Pancreas (tissue), 10 donors: ENCODE results near the gene FANCG. TPM values are rescaled to one million over a fixed set of nuclear protein-coding genes. Genes with fewer than 3 reads are reported as not detected.

ENCODE experiments used
- ATAC-seq, 4 donors: fragments of 200-7000 bp; cut with Tn5 transposase; one replicate each; pipeline versions ENCODE4 v1.8.0 to v1.9.1; 2020; ENCODE audit warnings: mild to moderate bottlenecking in 4 of 4, moderate library complexity in 4 of 4
- DNase-seq, 6 donors: peaks; one replicate each; pipeline ENCODE4 v3.0.0-alpha.2; 2020
- FAIRE-seq: peaks from 2 replicates; lab custom pipeline; 2012; peaks lifted over from hg19 to GRCh38; lab: Jason Lieb, UNC
- H3K27ac ChIP-seq, 4 donors: fragments of 200-600 bp; sonication (generic); 1 replicate in 3 of 4; 2 replicates in 1 of 4; pipeline versions ENCODE4 v1.5.0 to v1.8.0; 2020
- H3K27me3 ChIP-seq, 4 donors: fragments of 200-600 bp; one replicate each; pipeline ENCODE4 v1.8.0; 2021
- H3K36me3 ChIP-seq, 3 donors: fragments of 200-600 bp; sonication (generic) in 1 of 3; one replicate each; pipeline versions ENCODE4 v1.5.0 to v1.8.0; 2020 to 2021
- H3K4me1 ChIP-seq, 3 donors: fragments of 200-600 bp; one replicate each; pipeline ENCODE4 v1.8.0; 2021
- H3K4me3 ChIP-seq, 4 donors: fragments of 200-600 bp; sonication (generic) in 2 of 4; one replicate each; pipeline versions ENCODE4 v1.5.0 to v1.8.0; 2020 to 2021
- H3K9me3 ChIP-seq, 4 donors: fragments of 200-600 bp; one replicate each; pipeline ENCODE4 v1.8.0; 2021
- WGBS, 2 donors: extraction: QIAGEN DNeasy Blood & Tissue Kit; methylation state at CpG; one replicate each; pipeline ENCODE4 v1.1.7; 2013; 5-methylcytosine and 5-hydroxymethylcytosine counted together
- intact Hi-C, 3 donors: fragments of 100-400 bp; cut with DNase I; formaldehyde crosslinking; loops; one replicate each; pipeline versions ENCODE4 v1.11.1 to v1.14.2; 2022
- polyA plus RNA-seq, 2 donors: library from polyadenylated mRNA; stranded (reverse); fragments of 200-250 nt; gene quantifications; one replicate each; pipeline ENCODE4 v1.2.3, GENCODE V29; 2013
- total RNA-seq, 6 donors: library from RNA; stranded (reverse); fragmentation: NEBNext Ultra II Directional in 4 of 6; extraction: Animal tissue kit (Norgen Biotek cat#: 25700) in 4 of 6; gene quantifications; one replicate each; pipeline versions ENCODE4 v1.2.1 to v1.2.4, GENCODE V29; 2021 to 2023
- TF ChIP-seq, protein P1 (sequence below), 4 donors: fragments of 200-600 bp; sonication (generic) in 3 of 4; IDR thresholded peaks; one replicate each; pipeline versions ENCODE4 v1.5.0 to v1.8.0; 2021; ENCODE audit warnings: antibody characterized with exemption in 4 of 4
- donor health status: healthy with polysubstance abuse.
- donor health status: DM: no; HTN: no; CAD: no; lungs with moderate emphysema.
- donor health status: DM: no; HTN: no; CAD: no.
- donor health status: control.
- donor health status: control.
- donor health status: Bipolar disorder and iron deficiency.
- donor health status: DM: yes; HTN: yes; CAD: no.
- donor health status: DM: no; HTN: no; CAD: no.
- donor health status: DM: no; HTN: no; CAD: no.
- donor health status: DM: yes; HTN: yes; CAD: no.

FANCG gene
- total and polyA plus RNA-seq, 8 donors = 7.5 to 31.1 (median 12.5) TPM

GRCh38 chr9:35076848-35077247 is 2.9 kb downstream of the FANCG start:
- no peak for FAIRE-seq

DNA sequence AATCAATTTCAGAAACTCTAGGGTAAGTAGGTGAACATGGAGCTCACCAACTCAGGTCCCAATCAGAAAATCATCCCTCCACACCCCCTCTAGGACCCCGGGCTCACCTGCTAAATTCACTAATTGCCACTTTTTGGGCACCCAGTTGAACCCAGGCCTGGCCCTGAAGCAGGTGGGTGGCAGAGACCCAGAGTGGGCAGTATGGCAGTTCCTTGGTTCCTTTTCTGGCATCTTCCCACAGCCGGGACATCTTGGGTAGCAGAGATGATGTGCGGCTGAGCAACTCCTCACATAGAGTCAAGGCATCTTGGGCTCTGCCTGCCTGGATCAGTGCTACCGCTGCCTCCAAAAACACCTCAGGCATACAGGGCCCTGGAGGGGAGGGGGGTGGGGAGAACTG is 4.4 kb downstream of the FANCG start:
- WGBS, 2 donors = 98 to 100% methylated on average over 4 of the region's 4 CpGs
- H3K27me3 ChIP-seq = no peaks in the 10 kb centered on the region
- ATAC-seq (no peak), FAIRE-seq (no peak), DNase-seq (no peak)
- no peak overlapping the region for H3K4me3 ChIP-seq
- no peaks in the 10 kb centered on the region for H3K9me3 ChIP-seq
- H3K36me3 ChIP-seq = no peaks in the 10 kb centered on the region
- intact Hi-C loops = no loop called here
- no peak overlapping the region for H3K27ac ChIP-seq
- TF ChIP-seq, protein P1, sequence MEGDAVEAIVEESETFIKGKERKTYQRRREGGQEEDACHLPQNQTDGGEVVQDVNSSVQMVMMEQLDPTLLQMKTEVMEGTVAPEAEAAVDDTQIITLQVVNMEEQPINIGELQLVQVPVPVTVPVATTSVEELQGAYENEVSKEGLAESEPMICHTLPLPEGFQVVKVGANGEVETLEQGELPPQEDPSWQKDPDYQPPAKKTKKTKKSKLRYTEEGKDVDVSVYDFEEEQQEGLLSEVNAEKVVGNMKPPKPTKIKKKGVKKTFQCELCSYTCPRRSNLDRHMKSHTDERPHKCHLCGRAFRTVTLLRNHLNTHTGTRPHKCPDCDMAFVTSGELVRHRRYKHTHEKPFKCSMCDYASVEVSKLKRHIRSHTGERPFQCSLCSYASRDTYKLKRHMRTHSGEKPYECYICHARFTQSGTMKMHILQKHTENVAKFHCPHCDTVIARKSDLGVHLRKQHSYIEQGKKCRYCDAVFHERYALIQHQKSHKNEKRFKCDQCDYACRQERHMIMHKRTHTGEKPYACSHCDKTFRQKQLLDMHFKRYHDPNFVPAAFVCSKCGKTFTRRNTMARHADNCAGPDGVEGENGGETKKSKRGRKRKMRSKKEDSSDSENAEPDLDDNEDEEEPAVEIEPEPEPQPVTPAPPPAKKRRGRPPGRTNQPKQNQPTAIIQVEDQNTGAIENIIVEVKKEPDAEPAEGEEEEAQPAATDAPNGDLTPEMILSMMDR (IDR thresholded peaks at IDR 0.05) = no peak
- peaks cover 5 to 14% (median 12%) of the 10 kb centered on the region in 3 donors for H3K4me1 ChIP-seq

More at GRCh38 chr9:35076848-35077247, 2.9 kb downstream of the FANCG start:
- intact Hi-C loops = no loop called here
- no peaks in the 10 kb centered on the region for H3K36me3 ChIP-seq
- TF ChIP-seq, protein P1 (IDR thresholded peaks at IDR 0.05) = no peak
- no peak for ATAC-seq
- peaks cover 0 to 11% (median 6%) of the 10 kb centered on the region in 3 donors for H3K4me1 ChIP-seq
- no peak overlapping the region for H3K27ac ChIP-seq
- WGBS, 2 donors = 85 to 93% methylated on average over 4 of the region's 4 CpGs
- H3K27me3 ChIP-seq = no peaks in the 10 kb centered on the region
- DNase-seq = no peak
- H3K9me3 ChIP-seq = no peaks in the 10 kb centered on the region
- H3K4me3 ChIP-seq = no peak overlapping the region

DNA sequence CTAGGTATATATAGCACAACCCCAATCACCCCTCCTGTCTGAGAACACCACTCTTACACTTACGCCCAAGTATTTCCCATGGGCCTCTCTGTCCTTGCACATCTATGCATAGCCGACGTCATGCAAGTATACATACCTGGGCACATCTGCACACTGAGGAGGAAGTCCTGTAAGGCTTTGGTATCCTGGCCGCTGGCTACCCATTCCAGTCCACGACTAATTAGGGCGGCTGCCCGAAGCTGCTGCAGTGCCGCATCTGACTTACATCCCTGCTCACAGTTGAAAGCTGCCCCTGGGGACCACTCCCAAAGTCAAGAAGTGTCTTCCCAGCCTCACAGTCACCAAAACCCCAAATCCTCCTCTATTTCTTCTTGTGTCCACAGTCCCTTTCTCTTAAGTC is 5.0 kb downstream of the FANCG start:
- intact Hi-C loops = no loop called here
- Histone ChIP-seq H3K9me3 (no peaks in the 10 kb centered on the region), H3K27me3 (no peaks in the 10 kb centered on the region), H3K27ac (no peak overlapping the region), H3K4me3 (no peak overlapping the region), H3K36me3 (no peaks in the 10 kb centered on the region), H3K4me1 (peaks cover 10 to 20% (median 17%) of the 10 kb centered on the region in 3 donors)
- TF ChIP-seq, protein P1 (IDR thresholded peaks at IDR 0.05) = no peak
- DNase-seq (no peak), FAIRE-seq (no peak), ATAC-seq (no peak)
- WGBS, 2 donors = 90 to 92% methylated on average over 8 of the region's 8 CpGs

DNA sequence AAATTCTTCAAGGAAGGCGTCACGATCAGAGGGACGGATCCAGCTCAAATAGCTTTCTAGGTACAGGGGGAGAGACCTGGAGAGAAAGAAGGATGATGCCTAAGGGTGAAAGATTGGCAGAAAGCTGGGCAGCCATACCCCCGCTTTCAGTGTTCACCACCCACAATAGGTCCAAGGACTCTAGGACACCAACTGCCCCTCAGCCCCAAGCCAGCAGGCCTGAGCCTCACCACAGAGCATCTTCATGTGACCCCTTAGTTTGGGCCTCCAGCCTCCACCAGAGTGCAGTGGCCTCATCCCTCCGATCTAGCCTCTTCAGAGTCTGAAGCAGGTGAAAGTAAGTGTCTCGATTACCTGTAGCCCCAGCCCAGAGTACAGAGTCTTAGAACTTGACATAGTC is 5.6 kb downstream of the FANCG start:
- no peaks in the 10 kb centered on the region for H3K9me3 ChIP-seq
- FAIRE-seq = no peak
- H3K4me3 ChIP-seq = no peak overlapping the region
- no peak for ATAC-seq
- no peaks in the 10 kb centered on the region for H3K27me3 ChIP-seq
- peaks cover 10 to 22% (median 19%) of the 10 kb centered on the region in 3 donors for H3K4me1 ChIP-seq
- DNase-seq = no peak
- H3K36me3 ChIP-seq = no peaks in the 10 kb centered on the region
- intact Hi-C loops = no loop called here
- 97% methylated on average over 6 of the region's 6 CpGs for WGBS, 2 donors
- H3K27ac ChIP-seq = no peak overlapping the region
- TF ChIP-seq, protein P1 (IDR thresholded peaks at IDR 0.05) = no peak

GRCh38 chr9:35073279-35073612 is 6.5 kb downstream of the FANCG start:
- intact Hi-C loops = no loop called here
- no peak overlapping the region for H3K4me3 ChIP-seq
- DNase-seq (no peak), ATAC-seq (no peak), FAIRE-seq (no peak)
- peaks cover 18 to 24% (median 22%) of the 10 kb centered on the region in 3 donors for H3K4me1 ChIP-seq
- no peaks in the 10 kb centered on the region for H3K9me3 ChIP-seq
- WGBS, 2 donors = 87 to 93% methylated on average over 2 of the region's 2 CpGs
- H3K36me3 ChIP-seq = no peaks in the 10 kb centered on the region
- TF ChIP-seq, protein P1 (IDR thresholded peaks at IDR 0.05) = no peak
- H3K27ac ChIP-seq = peak overlapping the region in 3 of 4 donors; percentile 23 to 99 (median 33)
- H3K27me3 ChIP-seq = no peaks in the 10 kb centered on the region
